ENCODE measurements around the gene BORCS6.

DNA sequence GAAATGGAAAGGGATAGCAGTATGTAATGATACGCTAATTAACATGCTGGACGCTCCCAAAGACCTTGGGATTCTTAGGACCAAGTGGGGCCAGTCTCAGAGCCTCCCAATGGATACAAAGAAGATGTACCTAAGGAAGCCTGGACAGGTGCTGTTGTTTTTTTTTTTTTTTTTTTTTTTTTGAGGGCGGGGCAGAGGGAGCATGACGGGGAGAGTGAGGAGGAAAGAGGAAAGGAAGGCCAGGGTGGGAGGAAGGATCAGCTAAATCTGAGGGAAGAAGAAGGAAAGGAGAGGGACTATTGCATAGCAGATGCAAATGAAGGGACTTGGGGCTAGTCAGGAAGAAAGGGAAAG lies 29.8 kb downstream of the BORCS6 start:
- no peak for TF ChIP-seq EZH2phosphoT487 (IDR thresholded peaks at IDR 0.05)
- TF ChIP-seq, protein P1, sequence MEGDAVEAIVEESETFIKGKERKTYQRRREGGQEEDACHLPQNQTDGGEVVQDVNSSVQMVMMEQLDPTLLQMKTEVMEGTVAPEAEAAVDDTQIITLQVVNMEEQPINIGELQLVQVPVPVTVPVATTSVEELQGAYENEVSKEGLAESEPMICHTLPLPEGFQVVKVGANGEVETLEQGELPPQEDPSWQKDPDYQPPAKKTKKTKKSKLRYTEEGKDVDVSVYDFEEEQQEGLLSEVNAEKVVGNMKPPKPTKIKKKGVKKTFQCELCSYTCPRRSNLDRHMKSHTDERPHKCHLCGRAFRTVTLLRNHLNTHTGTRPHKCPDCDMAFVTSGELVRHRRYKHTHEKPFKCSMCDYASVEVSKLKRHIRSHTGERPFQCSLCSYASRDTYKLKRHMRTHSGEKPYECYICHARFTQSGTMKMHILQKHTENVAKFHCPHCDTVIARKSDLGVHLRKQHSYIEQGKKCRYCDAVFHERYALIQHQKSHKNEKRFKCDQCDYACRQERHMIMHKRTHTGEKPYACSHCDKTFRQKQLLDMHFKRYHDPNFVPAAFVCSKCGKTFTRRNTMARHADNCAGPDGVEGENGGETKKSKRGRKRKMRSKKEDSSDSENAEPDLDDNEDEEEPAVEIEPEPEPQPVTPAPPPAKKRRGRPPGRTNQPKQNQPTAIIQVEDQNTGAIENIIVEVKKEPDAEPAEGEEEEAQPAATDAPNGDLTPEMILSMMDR (IDR thresholded peaks at IDR 0.05), result no peak
- no peak for TF ChIP-seq EZH2 (IDR thresholded peaks at IDR 0.05)

Data from neural progenitor cell (in vitro differentiated cells).